H1 (cell line): ENCODE measurements around the gene MROH2B. TPM values are rescaled to one million over a fixed set of nuclear protein-coding genes. Genes with fewer than 3 reads are reported as not detected.

Experiments used
- CREB1 ChIP-seq: IDR thresholded peaks from 2 replicates; pipeline ENCODE4 v1.6.1; 2012; ENCODE audit warnings: inconsistent platforms
- GTF2F1 ChIP-seq: IDR thresholded peaks from 2 replicates; pipeline ENCODE4 v1.6.1; 2012; ENCODE audit warnings: low read depth, low read length, improper control_type of control experiment, borderline replicate concordance
- SAP30 ChIP-seq: fragments of 300-600 bp; sonication (generic); IDR thresholded peaks from 2 replicates; pipeline ENCODE4 v1.7.1; 2012; ENCODE audit warnings: low read length, moderate library complexity, mild to moderate bottlenecking, inconsistent platforms; ENCODE audit not compliant: insufficient read depth, insufficient replicate concordance
- TBP ChIP-seq: IDR thresholded peaks from 2 replicates; pipeline ENCODE4 v1.6.1; 2011; ENCODE audit warnings: low read depth, low read length, improper control_type of control experiment
- YY1 ChIP-seq: IDR thresholded peaks from 2 replicates; pipeline ENCODE4 v1.6.1; 2011; ENCODE audit warnings: low read depth, mild to moderate bottlenecking, low read length
- polyA plus RNA-seq, 7 experiments: library from polyadenylated mRNA; depleted of rRNA in 3 of 7; stranded (reverse) in 5 of 7; unstranded in 2 of 7; fragments of >200 nt in 5 of 7; fragments of 200-250 nt in 2 of 7; gene quantifications; 1 replicate in 5 of 7; 2 replicates in 1 of 7; 4 replicates in 1 of 7; pipeline versions ENCODE4 v1.2.1 to v1.2.3, GENCODE V29; 2011 to 2013; ENCODE audit warnings: missing spikeins in 2 of 7, mixed read lengths in 2 of 7
- total RNA-seq: library from RNA; stranded (reverse); fragmentation: NEBNext Ultra II Directional; extraction: Animal tissue kit (Norgen Biotek cat#: 25700); gene quantifications from 2 replicates; pipeline ENCODE4 v1.2.1, GENCODE V29; 2021
- TF ChIP-seq, protein P1 (sequence below): fragments of 300-600 bp; sonication (generic); IDR thresholded peaks from 2 replicates; pipeline ENCODE4 v1.7.1; 2012; ENCODE audit warnings: low read length, moderate library complexity, mild to moderate bottlenecking, inconsistent platforms; ENCODE audit not compliant: insufficient replicate concordance
- TF ChIP-seq, protein P2 (sequence below): IDR thresholded peaks from 2 replicates; pipeline ENCODE4 v1.6.1; 2012; ENCODE audit warnings: inconsistent platforms

The MROH2B gene
- total and polyA plus RNA-seq, 2 of the 8 experiments (the other 6 are each of a cell fraction or from before 2014, with no cell fraction given) = not detected

DNA sequence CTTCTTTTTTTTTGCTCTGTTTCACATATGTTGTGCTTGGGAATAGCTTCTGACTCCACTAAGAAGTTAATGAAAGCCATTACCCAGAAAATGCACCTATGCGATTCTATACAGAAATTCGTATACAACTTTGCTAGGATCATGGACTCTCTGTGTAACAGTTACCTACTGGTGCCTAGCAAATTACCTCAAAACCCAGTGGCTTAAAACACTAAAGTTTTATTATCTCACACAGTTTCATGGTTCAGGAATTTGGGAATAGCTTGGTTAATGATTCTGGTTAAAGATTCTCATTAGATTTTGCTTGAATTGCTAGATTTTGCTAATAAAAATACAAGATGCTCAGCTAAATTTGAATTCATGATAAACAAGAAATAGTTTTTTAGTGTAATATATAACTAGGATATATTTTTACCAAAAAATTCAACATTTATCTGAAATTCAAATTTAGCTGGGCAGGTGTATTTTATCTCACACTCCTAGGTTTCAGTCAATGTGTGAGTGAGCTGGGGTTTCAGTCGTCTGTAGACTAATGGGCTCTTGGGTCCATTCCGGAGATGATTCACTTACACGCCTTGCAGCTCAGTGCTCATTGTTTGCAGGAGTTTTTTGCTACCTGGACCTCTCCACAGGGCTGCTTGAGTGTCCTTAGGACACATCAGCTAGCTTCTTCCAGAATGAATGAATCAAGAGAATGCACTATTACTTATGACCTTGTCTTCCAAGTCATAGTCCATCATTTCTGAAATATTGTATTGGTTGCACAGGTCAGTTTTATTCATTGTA is 75.1 kb downstream of the MROH2B start (continued):
- TF ChIP-seq, protein P1, sequence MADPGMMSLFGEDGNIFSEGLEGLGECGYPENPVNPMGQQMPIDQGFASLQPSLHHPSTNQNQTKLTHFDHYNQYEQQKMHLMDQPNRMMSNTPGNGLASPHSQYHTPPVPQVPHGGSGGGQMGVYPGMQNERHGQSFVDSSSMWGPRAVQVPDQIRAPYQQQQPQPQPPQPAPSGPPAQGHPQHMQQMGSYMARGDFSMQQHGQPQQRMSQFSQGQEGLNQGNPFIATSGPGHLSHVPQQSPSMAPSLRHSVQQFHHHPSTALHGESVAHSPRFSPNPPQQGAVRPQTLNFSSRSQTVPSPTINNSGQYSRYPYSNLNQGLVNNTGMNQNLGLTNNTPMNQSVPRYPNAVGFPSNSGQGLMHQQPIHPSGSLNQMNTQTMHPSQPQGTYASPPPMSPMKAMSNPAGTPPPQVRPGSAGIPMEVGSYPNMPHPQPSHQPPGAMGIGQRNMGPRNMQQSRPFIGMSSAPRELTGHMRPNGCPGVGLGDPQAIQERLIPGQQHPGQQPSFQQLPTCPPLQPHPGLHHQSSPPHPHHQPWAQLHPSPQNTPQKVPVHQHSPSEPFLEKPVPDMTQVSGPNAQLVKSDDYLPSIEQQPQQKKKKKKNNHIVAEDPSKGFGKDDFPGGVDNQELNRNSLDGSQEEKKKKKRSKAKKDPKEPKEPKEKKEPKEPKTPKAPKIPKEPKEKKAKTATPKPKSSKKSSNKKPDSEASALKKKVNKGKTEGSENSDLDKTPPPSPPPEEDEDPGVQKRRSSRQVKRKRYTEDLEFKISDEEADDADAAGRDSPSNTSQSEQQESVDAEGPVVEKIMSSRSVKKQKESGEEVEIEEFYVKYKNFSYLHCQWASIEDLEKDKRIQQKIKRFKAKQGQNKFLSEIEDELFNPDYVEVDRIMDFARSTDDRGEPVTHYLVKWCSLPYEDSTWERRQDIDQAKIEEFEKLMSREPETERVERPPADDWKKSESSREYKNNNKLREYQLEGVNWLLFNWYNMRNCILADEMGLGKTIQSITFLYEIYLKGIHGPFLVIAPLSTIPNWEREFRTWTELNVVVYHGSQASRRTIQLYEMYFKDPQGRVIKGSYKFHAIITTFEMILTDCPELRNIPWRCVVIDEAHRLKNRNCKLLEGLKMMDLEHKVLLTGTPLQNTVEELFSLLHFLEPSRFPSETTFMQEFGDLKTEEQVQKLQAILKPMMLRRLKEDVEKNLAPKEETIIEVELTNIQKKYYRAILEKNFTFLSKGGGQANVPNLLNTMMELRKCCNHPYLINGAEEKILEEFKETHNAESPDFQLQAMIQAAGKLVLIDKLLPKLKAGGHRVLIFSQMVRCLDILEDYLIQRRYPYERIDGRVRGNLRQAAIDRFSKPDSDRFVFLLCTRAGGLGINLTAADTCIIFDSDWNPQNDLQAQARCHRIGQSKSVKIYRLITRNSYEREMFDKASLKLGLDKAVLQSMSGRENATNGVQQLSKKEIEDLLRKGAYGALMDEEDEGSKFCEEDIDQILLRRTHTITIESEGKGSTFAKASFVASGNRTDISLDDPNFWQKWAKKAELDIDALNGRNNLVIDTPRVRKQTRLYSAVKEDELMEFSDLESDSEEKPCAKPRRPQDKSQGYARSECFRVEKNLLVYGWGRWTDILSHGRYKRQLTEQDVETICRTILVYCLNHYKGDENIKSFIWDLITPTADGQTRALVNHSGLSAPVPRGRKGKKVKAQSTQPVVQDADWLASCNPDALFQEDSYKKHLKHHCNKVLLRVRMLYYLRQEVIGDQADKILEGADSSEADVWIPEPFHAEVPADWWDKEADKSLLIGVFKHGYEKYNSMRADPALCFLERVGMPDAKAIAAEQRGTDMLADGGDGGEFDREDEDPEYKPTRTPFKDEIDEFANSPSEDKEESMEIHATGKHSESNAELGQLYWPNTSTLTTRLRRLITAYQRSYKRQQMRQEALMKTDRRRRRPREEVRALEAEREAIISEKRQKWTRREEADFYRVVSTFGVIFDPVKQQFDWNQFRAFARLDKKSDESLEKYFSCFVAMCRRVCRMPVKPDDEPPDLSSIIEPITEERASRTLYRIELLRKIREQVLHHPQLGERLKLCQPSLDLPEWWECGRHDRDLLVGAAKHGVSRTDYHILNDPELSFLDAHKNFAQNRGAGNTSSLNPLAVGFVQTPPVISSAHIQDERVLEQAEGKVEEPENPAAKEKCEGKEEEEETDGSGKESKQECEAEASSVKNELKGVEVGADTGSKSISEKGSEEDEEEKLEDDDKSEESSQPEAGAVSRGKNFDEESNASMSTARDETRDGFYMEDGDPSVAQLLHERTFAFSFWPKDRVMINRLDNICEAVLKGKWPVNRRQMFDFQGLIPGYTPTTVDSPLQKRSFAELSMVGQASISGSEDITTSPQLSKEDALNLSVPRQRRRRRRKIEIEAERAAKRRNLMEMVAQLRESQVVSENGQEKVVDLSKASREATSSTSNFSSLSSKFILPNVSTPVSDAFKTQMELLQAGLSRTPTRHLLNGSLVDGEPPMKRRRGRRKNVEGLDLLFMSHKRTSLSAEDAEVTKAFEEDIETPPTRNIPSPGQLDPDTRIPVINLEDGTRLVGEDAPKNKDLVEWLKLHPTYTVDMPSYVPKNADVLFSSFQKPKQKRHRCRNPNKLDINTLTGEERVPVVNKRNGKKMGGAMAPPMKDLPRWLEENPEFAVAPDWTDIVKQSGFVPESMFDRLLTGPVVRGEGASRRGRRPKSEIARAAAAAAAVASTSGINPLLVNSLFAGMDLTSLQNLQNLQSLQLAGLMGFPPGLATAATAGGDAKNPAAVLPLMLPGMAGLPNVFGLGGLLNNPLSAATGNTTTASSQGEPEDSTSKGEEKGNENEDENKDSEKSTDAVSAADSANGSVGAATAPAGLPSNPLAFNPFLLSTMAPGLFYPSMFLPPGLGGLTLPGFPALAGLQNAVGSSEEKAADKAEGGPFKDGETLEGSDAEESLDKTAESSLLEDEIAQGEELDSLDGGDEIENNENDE = no peak
- TF ChIP-seq YY1 (no peak), TBP (no peak), CREB1 (no peak), GTF2F1 (no peak), SAP30 (no peak)
- TF ChIP-seq, protein P2, sequence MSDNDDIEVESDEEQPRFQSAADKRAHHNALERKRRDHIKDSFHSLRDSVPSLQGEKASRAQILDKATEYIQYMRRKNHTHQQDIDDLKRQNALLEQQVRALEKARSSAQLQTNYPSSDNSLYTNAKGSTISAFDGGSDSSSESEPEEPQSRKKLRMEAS = no peak
